SH-SY5Y (cell line): ENCODE results near the gene MAP1B.

Source experiments
- GATA2 ChIP-seq: IDR thresholded peaks from 2 replicates; pipeline ENCODE4 v1.6.1; 2011; ENCODE audit warnings: mild to moderate bottlenecking, low read depth, low read length
- GATA3 ChIP-seq: IDR thresholded peaks from 2 replicates; pipeline ENCODE4 v1.6.1; 2011; ENCODE audit warnings: low read depth, mild to moderate bottlenecking, low read length, moderate library complexity

DNA sequence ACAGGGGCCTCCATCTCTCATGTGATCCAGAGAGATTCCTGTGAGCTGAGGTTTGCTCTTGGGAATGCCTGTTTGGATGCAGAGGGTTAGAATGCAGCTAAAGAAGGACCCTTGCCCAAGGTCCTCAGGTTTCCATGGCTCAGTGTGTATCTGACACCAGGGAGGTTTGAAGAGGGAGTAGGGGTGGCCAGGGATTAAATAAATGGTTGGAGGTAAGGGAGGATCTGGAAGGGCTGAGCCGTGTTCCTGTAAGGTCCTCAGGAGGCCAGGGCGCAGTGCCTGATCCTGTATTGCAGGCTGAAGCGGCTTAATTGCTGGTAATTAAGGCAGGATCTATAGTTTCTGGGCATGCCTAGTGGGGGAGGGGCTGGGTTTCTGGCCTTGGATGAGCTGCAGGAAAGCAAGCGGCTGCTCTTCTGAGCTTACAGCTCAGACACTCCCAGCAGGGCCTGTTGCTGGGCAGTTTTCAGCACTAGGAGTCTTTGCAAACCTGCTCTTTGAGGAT lies 41.5 kb upstream of the MAP1B start:
- TF ChIP-seq GATA2 (no peak), GATA3 (no peak)
